Small intestine (tissue), 7 donors: Measurements from ENCODE around the gene ELL2. TPM values are rescaled to one million over a fixed set of nuclear protein-coding genes. Genes with fewer than 3 reads are reported as not detected.

ENCODE experiments used
- DNase-seq, 2 donors: peaks; one replicate each; pipeline versions ENCODE4 v3.0.0 to v3.0.0-alpha.2; 2013
- FAIRE-seq: peaks from 2 replicates; lab custom pipeline; 2012; peaks lifted over from hg19 to GRCh38; lab: Jason Lieb, UNC
- H3K27ac ChIP-seq, 3 donors: one replicate each; pipeline ENCODE4 v1.5.1; 2013; ENCODE audit warnings: low read length in 2 of 3, mild to moderate bottlenecking in 2 of 3, control low read depth in 1 of 3, inconsistent platforms in 1 of 3, low read depth in 1 of 3, moderate library complexity in 1 of 3
- H3K27me3 ChIP-seq, 3 donors: one replicate each; pipeline ENCODE4 v1.6.1; 2013; ENCODE audit warnings: low read length in 3 of 3, inconsistent platforms in 1 of 3; ENCODE audit not compliant: control insufficient read depth in 3 of 3, insufficient read depth in 3 of 3
- H3K36me3 ChIP-seq, 3 donors: one replicate each; pipeline ENCODE4 v1.6.1; 2013; ENCODE audit warnings: low read length in 3 of 3, inconsistent platforms in 1 of 3, low read depth in 1 of 3, mild to moderate bottlenecking in 1 of 3, moderate library complexity in 1 of 3; ENCODE audit not compliant: control insufficient read depth in 3 of 3, insufficient read depth in 2 of 3
- H3K4me1 ChIP-seq, 3 donors: one replicate each; pipeline ENCODE4 v1.6.1; 2013; ENCODE audit warnings: low read length in 2 of 3, inconsistent platforms in 1 of 3, low read depth in 1 of 3, mild to moderate bottlenecking in 1 of 3, moderate library complexity in 1 of 3; ENCODE audit not compliant: control insufficient read depth in 3 of 3, insufficient read depth in 2 of 3
- H3K4me3 ChIP-seq, 3 donors: one replicate each; pipeline ENCODE4 v1.5.1; 2013; ENCODE audit warnings: low read length in 3 of 3, control low read depth in 1 of 3, inconsistent platforms in 1 of 3, low read depth in 1 of 3, mild to moderate bottlenecking in 1 of 3, moderate library complexity in 1 of 3
- H3K9me3 ChIP-seq, 2 donors: one replicate each; pipeline ENCODE4 v1.6.1; 2013; ENCODE audit warnings: low read depth in 1 of 2, low read length in 1 of 2; ENCODE audit not compliant: control insufficient read depth in 2 of 2, insufficient read depth in 1 of 2
- WGBS, 3 donors: extraction: QIAGEN DNeasy Blood & Tissue Kit; methylation state at CpG; one replicate each; pipeline ENCODE4 v1.1.7; 2013; 5-methylcytosine and 5-hydroxymethylcytosine counted together
- polyA plus RNA-seq, 4 donors: library from polyadenylated mRNA; stranded (reverse) in 3 of 4; unstranded in 1 of 4; fragments of 200-250 nt in 3 of 4; fragments of 120-200 nt in 1 of 4; gene quantifications; one replicate each; pipeline versions ENCODE4 v1.2.1 to v1.2.3, GENCODE V29; 2013
- donor health status: healthy with polysubstance abuse.
- donor health status: control.
- donor health status: control.
- donor health status: Bipolar disorder and iron deficiency.
- donor health status: healthy.

The ELL2 gene
- polyA plus RNA-seq, 4 donors: 9.7 to 35.7 (median 12.2) TPM

DNA sequence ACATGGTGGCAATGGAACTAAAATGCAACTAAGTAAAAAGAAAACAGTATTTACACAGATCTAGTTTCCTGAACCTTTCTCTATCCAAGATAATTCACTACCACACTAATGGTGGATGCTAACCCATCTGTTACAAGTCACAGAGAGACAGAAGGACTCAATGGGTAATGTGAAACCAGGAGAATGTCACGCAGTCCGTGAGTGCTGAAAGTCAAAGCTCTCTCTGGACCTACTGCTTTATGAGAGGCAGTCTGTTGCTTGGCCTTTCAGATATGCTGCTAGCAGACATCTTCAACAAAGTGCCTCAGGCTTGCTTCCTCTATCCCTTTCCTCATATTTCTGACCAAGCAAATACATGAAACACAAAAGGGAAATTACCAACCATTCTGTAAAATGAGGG, 70.2 kb downstream of the ELL2 start:
- Histone ChIP-seq H3K9me3 (no peaks in the 10 kb centered on the region), H3K27ac (no peak overlapping the region), H3K27me3 (no peaks in the 10 kb centered on the region), H3K36me3 (peaks cover 1 to 27% (median 10%) of the 10 kb centered on the region in 3 donors), H3K4me1 (no peaks in the 10 kb centered on the region), H3K4me3 (no peak overlapping the region)
- DNase-seq: no peak
- 91 to 100% (median 93%) methylated on average over 2 of the region's 2 CpGs for WGBS, 3 donors
- no peak for FAIRE-seq

DNA sequence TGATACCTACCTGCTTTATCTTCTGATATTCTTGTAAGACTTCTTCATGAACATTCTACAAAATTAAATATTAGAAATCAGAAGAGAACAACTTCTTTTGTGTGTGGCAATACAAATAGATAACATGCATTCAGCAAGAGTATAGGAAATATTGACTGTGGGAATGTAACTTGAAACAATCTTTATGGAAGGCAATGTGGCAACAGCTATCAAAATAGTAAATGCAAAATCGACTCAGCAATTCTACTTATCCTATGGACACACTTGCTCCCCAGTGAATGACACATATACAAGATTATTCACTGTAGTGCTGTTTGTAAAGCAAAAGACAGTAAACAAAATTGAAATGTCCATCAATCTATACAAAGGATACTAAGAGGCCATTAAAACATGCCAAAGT, 72.6 kb downstream of the ELL2 start:
- no peaks in the 10 kb centered on the region for H3K27me3 ChIP-seq
- H3K4me3 ChIP-seq: no peak overlapping the region
- WGBS, 3 donors: 61 to 78% (median 78%) methylated on average over 1 of the region's 1 CpG
- FAIRE-seq (no peak), DNase-seq (no peak)
- H3K36me3 ChIP-seq: peaks cover 1 to 18% (median 7%) of the 10 kb centered on the region in 3 donors
- H3K9me3 ChIP-seq: no peaks in the 10 kb centered on the region
- no peak overlapping the region for H3K27ac ChIP-seq
- H3K4me1 ChIP-seq: peaks cover 0 to 5% (median 0%) of the 10 kb centered on the region in 3 donors

DNA sequence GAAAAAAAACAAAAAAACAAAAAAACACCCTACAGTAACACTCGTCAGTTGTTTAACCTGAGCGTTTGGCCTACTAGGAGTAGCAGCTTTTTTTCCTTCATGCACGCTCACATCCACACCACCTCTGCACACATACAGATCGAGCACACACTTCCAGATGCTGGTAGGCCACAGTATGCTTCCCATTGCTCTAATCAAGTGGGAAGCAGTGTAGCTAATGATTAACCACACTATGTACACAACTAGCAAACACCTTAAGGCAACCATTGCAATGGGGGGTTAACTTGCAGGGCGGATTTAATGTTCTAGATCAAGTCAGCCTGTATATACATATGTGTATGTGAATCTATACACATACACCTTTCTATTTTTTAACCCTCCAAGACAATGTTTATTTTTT, 73.7 kb downstream of the ELL2 start:
- Histone ChIP-seq H3K27me3 (no peaks in the 10 kb centered on the region), H3K27ac (no peak overlapping the region), H3K4me3 (no peak overlapping the region), H3K9me3 (no peaks in the 10 kb centered on the region), H3K36me3 (peaks cover 1 to 10% (median 5%) of the 10 kb centered on the region in 3 donors), H3K4me1 (peaks cover 0 to 7% (median 3%) of the 10 kb centered on the region in 3 donors)
- FAIRE-seq (no peak), DNase-seq (peak; percentile 33 to 56)
- WGBS, 3 donors: 81 to 83% (median 82%) methylated on average over 5 of the region's 5 CpGs

DNA sequence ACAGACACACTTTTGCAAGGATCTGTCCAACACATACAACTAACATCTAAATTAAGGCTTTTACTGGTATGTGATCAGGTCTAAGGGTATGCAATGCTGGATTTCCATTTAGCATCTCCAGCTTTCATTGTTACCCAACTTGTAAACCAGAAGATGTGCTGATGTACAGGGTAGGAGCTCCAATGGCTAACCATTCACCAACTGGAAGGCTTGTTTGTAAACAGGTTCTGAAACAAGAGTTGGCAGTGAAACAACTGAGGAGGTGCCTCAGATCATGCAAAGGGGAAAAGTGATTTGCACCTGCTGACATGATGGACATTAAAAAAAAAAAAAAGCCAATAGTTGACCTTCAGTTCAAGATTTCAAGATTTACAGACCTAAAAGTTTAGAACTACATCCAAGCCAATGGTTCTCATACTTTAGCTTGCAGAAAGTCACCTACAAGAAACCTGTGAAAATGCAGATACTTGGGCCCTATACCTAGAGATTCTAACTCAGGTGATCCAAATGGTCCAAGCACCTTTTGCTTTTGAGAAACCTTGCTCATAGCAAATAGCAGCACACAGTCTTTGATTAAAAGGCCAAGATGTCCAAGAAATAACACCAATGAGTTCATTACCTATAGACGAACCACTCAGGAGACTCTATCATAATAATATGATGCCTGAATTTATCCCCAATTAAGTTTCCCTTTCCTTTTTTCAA, 75.2 kb downstream of the ELL2 start:
- H3K9me3 ChIP-seq: no peaks in the 10 kb centered on the region
- H3K27me3 ChIP-seq: no peaks in the 10 kb centered on the region
- 97 to 100% (median 99%) methylated on average over 1 of the region's 1 CpG for WGBS, 3 donors
- H3K4me1 ChIP-seq: peaks cover 0 to 7% (median 3%) of the 10 kb centered on the region in 3 donors
- DNase-seq (no peak), FAIRE-seq (no peak)
- H3K4me3 ChIP-seq: no peak overlapping the region
- no peak overlapping the region for H3K27ac ChIP-seq
- H3K36me3 ChIP-seq: peaks cover 1 to 6% (median 3%) of the 10 kb centered on the region in 3 donors

DNA sequence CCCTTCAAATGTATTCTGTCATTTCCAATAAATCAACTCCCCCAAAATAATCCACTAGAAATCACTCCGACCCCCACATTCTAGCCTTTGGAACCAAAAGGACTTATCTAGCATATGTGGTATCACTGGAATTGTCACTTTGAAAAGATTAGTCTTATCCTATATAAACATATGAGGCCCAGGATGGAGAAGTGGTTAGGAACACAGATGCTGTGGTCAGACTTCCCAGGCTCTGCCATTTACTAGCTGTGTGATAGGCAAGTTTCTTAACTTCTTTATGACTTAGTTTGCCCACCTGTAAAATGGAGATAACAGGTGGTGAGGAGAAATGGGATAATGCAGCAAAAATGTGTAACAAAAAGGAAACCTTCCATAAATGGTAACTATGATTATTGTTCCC, 77.1 kb downstream of the ELL2 start:
- Histone ChIP-seq H3K36me3 (no peaks in the 10 kb centered on the region), H3K4me3 (no peak overlapping the region), H3K27ac (no peak overlapping the region), H3K27me3 (no peaks in the 10 kb centered on the region), H3K4me1 (peaks cover 0 to 7% (median 5%) of the 10 kb centered on the region in 3 donors), H3K9me3 (no peaks in the 10 kb centered on the region)
- FAIRE-seq: no peak
- 61 to 92% (median 71%) methylated on average over 1 of the region's 1 CpG for whole genome bisulfite sequencing, 3 donors
- no peak for DNase-seq

DNA sequence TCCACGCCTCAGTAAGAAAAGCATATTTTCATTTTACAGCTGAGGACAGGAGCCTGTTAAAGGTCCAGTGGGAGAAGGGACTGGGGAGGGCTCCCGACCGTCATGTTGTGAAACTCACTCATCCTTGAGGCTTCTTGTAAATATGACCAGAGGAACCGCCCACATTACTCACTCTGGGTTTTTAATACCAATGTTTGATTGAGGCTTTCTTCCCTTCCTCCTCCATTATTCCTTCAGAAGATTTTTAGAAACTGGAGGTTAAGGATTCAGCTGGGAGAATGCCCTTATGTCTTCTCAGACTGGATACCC, 77.7 kb downstream of the ELL2 start:
- Histone ChIP-seq H3K36me3 (no peaks in the 10 kb centered on the region), H3K4me1 (peaks cover 0 to 7% (median 5%) of the 10 kb centered on the region in 3 donors), H3K27me3 (no peaks in the 10 kb centered on the region), H3K9me3 (no peaks in the 10 kb centered on the region), H3K4me3 (no peak overlapping the region), H3K27ac (no peak overlapping the region)
- DNase-seq (no peak), FAIRE-seq (no peak)
- WGBS, 3 donors: 59 to 76% (median 63%) methylated on average over 4 of the region's 4 CpGs

DNA sequence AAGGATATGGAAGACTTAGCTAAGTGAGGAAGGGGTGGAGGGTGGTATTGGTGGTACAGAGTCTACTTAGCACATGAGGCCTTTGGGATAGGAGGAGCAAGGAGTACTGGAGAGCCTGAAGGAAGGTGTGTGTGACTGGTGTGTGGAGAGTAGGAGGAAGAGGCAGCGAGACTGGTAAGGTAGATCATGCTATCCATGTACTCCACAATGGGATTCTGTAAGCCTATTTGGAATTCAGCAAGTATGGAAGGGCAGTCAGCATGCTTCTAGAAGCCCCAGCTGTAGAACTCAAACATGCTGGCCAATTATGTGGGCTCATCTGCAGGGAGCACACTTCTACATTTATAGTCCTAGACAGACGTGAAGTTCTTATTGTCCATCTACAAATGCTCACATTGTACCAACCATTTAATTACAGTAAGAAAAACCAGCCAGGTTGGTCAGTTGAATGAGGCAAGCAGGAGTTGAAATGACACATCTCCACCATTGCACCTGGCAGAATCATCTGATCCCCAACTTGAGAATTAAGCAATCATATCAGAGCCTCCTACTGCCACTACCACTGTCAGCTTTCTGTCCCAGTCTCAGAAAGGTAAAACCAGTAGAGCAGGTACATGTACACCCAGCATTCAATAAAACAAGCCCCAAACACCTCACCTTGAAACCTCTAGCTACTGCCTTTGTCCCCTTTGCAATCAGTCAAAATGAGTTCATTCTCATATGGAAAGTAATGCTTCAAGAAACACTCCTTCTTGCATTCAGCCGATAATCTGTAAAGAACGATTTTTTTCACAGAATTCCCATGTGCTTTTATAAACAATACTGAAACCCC, 78.2 kb downstream of the ELL2 start:
- Histone ChIP-seq H3K27me3 (no peaks in the 10 kb centered on the region), H3K27ac (no peak overlapping the region), H3K36me3 (no peaks in the 10 kb centered on the region), H3K4me3 (no peak overlapping the region), H3K4me1 (peaks cover 0 to 11% (median 7%) of the 10 kb centered on the region in 3 donors), H3K9me3 (no peaks in the 10 kb centered on the region)
- WGBS, 3 donors: 76 to 85% (median 80%) methylated on average over 4 of the region's 4 CpGs
- DNase-seq: no peak
- FAIRE-seq: no peak

DNA sequence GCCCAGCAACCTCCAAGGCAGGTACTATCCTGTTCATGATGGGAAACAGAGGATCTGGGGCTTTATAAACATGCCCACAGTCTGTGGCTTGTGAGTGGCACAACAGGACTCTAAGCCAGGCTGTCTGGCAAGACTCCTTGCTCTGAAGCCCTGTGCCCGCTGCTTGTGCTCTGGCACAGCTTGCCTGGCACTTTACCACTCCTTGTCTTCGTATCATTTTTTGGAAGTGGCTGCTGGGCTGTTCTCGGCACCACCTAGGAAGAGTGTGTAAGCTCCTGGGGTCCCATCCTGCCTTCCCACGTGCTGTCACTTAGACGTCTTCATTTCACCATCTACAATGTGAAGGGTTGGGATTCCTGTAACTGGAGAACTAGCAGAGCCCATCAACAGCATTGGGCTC, 79.8 kb downstream of the ELL2 start:
- H3K36me3 ChIP-seq: no peaks in the 10 kb centered on the region
- H3K9me3 ChIP-seq: no peaks in the 10 kb centered on the region
- H3K27ac ChIP-seq: no peak overlapping the region
- peaks cover 0 to 15% (median 7%) of the 10 kb centered on the region in 3 donors for H3K4me1 ChIP-seq
- no peaks in the 10 kb centered on the region for H3K27me3 ChIP-seq
- no peak for DNase-seq
- WGBS, 3 donors: 84 to 96% (median 93%) methylated on average over 5 of the region's 5 CpGs
- H3K4me3 ChIP-seq: no peak overlapping the region
- no peak for FAIRE-seq
